Measurements from ENCODE around the gene SLC25A33.

Gene SLC25A33

DNA sequence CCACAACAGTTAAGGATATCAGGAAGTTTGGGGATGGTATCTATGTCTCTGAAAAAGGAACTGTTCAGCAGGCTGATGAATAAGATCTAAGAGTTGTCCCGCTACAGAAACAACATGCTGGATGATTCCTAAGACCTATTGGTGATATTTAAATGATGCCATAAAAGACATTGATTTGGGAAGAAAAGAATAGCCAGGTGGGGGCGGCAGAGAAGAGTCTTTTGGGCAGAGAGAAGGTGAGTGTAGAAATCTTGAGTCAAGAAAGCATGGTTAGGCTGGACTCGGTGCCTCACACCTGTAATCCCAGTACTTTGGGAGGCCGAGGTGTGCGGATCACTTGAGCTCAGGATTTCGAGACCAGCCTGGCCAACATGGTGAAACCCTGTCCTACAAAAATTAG is 37.6 kb downstream of the SLC25A33 start:
- TF ChIP-seq, protein P1, sequence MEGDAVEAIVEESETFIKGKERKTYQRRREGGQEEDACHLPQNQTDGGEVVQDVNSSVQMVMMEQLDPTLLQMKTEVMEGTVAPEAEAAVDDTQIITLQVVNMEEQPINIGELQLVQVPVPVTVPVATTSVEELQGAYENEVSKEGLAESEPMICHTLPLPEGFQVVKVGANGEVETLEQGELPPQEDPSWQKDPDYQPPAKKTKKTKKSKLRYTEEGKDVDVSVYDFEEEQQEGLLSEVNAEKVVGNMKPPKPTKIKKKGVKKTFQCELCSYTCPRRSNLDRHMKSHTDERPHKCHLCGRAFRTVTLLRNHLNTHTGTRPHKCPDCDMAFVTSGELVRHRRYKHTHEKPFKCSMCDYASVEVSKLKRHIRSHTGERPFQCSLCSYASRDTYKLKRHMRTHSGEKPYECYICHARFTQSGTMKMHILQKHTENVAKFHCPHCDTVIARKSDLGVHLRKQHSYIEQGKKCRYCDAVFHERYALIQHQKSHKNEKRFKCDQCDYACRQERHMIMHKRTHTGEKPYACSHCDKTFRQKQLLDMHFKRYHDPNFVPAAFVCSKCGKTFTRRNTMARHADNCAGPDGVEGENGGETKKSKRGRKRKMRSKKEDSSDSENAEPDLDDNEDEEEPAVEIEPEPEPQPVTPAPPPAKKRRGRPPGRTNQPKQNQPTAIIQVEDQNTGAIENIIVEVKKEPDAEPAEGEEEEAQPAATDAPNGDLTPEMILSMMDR (IDR thresholded peaks at IDR 0.05; ENCODE audit: extremely low read depth, missing control alignments): no peak
- DNase-seq (ENCODE audit: low spot score): no peak

DNA sequence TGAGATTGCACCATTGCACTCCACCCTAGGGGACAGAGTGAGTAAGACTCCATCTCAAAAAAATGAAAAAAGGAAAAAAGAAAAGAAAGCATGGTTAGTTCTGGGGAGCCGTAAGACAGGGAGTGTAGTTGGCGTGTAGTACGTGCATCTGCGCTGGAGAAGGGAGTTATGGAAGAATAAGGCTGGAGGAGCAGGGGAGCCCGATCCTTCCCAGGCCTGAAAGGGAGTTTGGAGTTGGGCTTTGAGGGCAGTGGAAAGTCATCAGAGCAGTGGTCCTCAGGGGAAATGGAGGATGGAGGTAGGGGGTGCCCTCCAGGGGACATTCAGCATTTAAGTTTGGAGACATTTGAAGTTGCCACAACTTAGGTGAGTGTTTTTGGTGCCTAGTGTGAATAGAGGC is 38.2 kb downstream of the SLC25A33 start:
- TF ChIP-seq, protein P1 (IDR thresholded peaks at IDR 0.05; ENCODE audit: extremely low read depth, missing control alignments): no peak
- no peak for DNase-seq (ENCODE audit: low spot score)

- DNase-seq (ENCODE audit: low spot score): no peak
- TF ChIP-seq, protein P1 (IDR thresholded peaks at IDR 0.05; ENCODE audit: extremely low read depth, missing control alignments): no peak
These were observed 41.7 kb downstream of the SLC25A33 start for GRCh38 chr1:9580942-9581341.

GRCh38 chr1:9586147-9586766 is 47.0 kb downstream of the SLC25A33 start:
- TF ChIP-seq, protein P1 (IDR thresholded peaks at IDR 0.05; ENCODE audit: extremely low read depth, missing control alignments): no peak
- no peak for DNase-seq (ENCODE audit: low spot score)

GRCh38 chr1:9588551-9589143 is 49.4 kb downstream of the SLC25A33 start, which contains the start of gene TMEM201:
Gene TMEM201, plus strand, starts transcription at chr1:9588911. Its CDS starts 20 bp downstream, at chr1:9588931.
- TF ChIP-seq, protein P1 (IDR thresholded peaks at IDR 0.05; ENCODE audit: extremely low read depth, missing control alignments): peak; percentile 70
- DNase-seq (ENCODE audit: low spot score): peak; percentile 99

DNA sequence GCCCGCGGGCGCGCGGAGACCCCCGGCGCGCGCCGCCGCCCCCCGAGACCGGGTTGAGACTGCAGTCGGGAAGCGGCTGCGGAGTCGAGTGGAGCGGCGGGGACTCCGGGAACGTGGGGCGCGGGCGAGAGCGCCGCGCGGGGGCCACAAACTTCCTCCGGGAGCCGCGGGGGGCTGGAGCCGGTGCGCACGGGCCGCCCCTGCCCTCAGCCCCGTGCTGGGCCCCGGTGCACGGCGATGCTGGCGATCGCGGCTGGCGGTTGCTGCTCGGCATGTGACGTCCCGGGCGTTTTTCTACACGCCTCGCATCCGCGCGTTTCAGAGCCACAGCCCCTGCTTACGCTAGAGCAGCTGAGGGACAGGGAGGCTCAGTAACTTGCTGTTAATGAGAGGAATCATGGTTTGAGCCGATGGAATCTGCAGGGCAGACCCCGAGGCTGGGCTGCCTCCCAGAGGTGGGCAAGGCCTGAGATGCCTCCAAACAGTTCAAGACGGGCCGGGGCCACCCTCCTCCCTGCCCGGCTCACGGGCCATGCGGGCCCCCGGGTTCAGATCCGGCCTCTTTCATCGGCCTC is 50.0 kb downstream of the SLC25A33 start:
- DNase-seq (ENCODE audit: low spot score): peak; percentile 49
- TF ChIP-seq, protein P1 (IDR thresholded peaks at IDR 0.05; ENCODE audit: extremely low read depth, missing control alignments): no peak

- DNase-seq (ENCODE audit: low spot score): no peak
- TF ChIP-seq, protein P1 (IDR thresholded peaks at IDR 0.05; ENCODE audit: extremely low read depth, missing control alignments): no peak
These were observed 50.5 kb downstream of the SLC25A33 start for GRCh38 chr1:9589719-9590157.

All from GM20000 (cell line).